Spinal cord (tissue), 10 donors: ENCODE results near the gene TGFBR3L. TPM values are rescaled to one million over a fixed set of nuclear protein-coding genes. Genes with fewer than 3 reads are reported as not detected.
"Not testable (repeated sequence)": the region's sequence is repeated elsewhere in the genome, so short reads cannot be mapped to it uniquely, and the experiment has no call there.

Experiments
- DNase-seq, 6 donors: peaks; one replicate each; pipeline versions ENCODE4 v3.0.0 to v3.0.0-alpha.2; 2013 to 2015; ENCODE audit warnings: low spot score in 6 of 6, low read depth in 4 of 6
- H3K27ac ChIP-seq: one replicate; pipeline ENCODE4 v1.5.1; 2013; ENCODE audit warnings: low read depth, low read length, control low read depth
- H3K27me3 ChIP-seq: one replicate; pipeline ENCODE4 v1.6.1; 2013; ENCODE audit warnings: low read length; ENCODE audit not compliant: control insufficient read depth, insufficient read depth
- H3K36me3 ChIP-seq: one replicate; pipeline ENCODE4 v1.6.1; 2013; ENCODE audit warnings: low read length; ENCODE audit not compliant: control insufficient read depth, insufficient read depth
- H3K4me1 ChIP-seq: one replicate; pipeline ENCODE4 v1.6.1; 2013; ENCODE audit warnings: low read length; ENCODE audit not compliant: control insufficient read depth, insufficient read depth
- H3K4me3 ChIP-seq: one replicate; pipeline ENCODE4 v1.5.1; 2013; ENCODE audit warnings: low read depth, low read length, control low read depth
- H3K9me3 ChIP-seq: one replicate; pipeline ENCODE4 v1.6.1; 2013; ENCODE audit warnings: low read length; ENCODE audit not compliant: control insufficient read depth, insufficient read depth
- WGBS: methylation state at CpG from one replicate; pipeline ENCODE4 v1.1.5; 2013; ENCODE audit warnings: missing lambda C conversion rate; ENCODE audit not compliant: insufficient coverage; 5-methylcytosine and 5-hydroxymethylcytosine counted together
- polyA plus RNA-seq, 2 donors: library from polyadenylated mRNA; unstranded; fragments of 120-200 nt; gene quantifications; one replicate each; pipeline ENCODE4 v1.2.1, GENCODE V29; 2013; ENCODE audit not compliant: insufficient read length in 2 of 2
- total RNA-seq, 2 donors: library from RNA; depleted of rRNA in 1 of 2; stranded (reverse); fragments of 120-200 nt in 1 of 2; fragments of >200 nt in 1 of 2; gene quantifications; one replicate each; pipeline versions ENCODE4 v1.2.3 to v1.2.4, GENCODE V29; 2013 to 2014
- donor health status: healthy.

The TGFBR3L gene
- total and polyA plus RNA-seq, 4 donors, result 0.59 to 6.1 (median 2.9) TPM

- H3K36me3 ChIP-seq, H3K4me1 ChIP-seq, H3K4me3 ChIP-seq, H3K9me3 ChIP-seq, DNase-seq, H3K27ac ChIP-seq, H3K27me3 ChIP-seq: not testable (repeated sequence)
- 87% methylated on average over 15 of the region's 18 CpGs for WGBS
Observed at GRCh38 chr19:7893362-7894101, 21.1 kb upstream of the TGFBR3L start.

GRCh38 chr19:7894612-7895309 lies 19.9 kb upstream of the TGFBR3L start:
- DNase-seq, result no peak
- H3K9me3 ChIP-seq, result no peaks in the 10 kb centered on the region
- 61% methylated on average over 18 of the region's 18 CpGs for WGBS
- peaks cover 4% of the 10 kb centered on the region for H3K27me3 ChIP-seq
- no peak overlapping the region for H3K27ac ChIP-seq
- no peaks in the 10 kb centered on the region for H3K4me1 ChIP-seq
- H3K4me3 ChIP-seq, result no peak overlapping the region
- H3K36me3 ChIP-seq, result no peaks in the 10 kb centered on the region

- H3K4me1 ChIP-seq, result no peaks in the 10 kb centered on the region
- H3K27ac ChIP-seq, result no peak overlapping the region
- 85% methylated on average over 12 of the region's 13 CpGs for WGBS
- peaks cover 4% of the 10 kb centered on the region for H3K27me3 ChIP-seq
- H3K36me3 ChIP-seq, result no peaks in the 10 kb centered on the region
- H3K9me3 ChIP-seq, result no peaks in the 10 kb centered on the region
- no peak overlapping the region for H3K4me3 ChIP-seq
- no peak for DNase-seq
Observed at GRCh38 chr19:7895565-7895964, 19.1 kb upstream of the TGFBR3L start.

- 87% methylated on average over 11 of the region's 11 CpGs for WGBS
Observed at GRCh38 chr19:7897292-7897691, 17.3 kb upstream of the TGFBR3L start.

GRCh38 chr19:7898967-7899366 lies 15.7 kb upstream of the TGFBR3L start:
- 96% methylated on average over 16 of the region's 16 CpGs for WGBS
- no peak for DNase-seq
- no peaks in the 10 kb centered on the region for H3K36me3 ChIP-seq
- H3K27me3 ChIP-seq, result peaks cover 4% of the 10 kb centered on the region
- no peak overlapping the region for H3K27ac ChIP-seq
- no peak overlapping the region for H3K4me3 ChIP-seq
- no peaks in the 10 kb centered on the region for H3K9me3 ChIP-seq
- H3K4me1 ChIP-seq, result peaks cover 10% of the 10 kb centered on the region

More at GRCh38 chr19:7897292-7897691, 17.3 kb upstream of the TGFBR3L start:
- Histone ChIP-seq H3K9me3 (no peaks in the 10 kb centered on the region), H3K4me1 (peaks cover under 1% of the 10 kb centered on the region), H3K4me3 (no peak overlapping the region), H3K36me3 (no peaks in the 10 kb centered on the region), H3K27ac (no peak overlapping the region), H3K27me3 (peaks cover 4% of the 10 kb centered on the region)
- no peak for DNase-seq

- no peak overlapping the region for H3K4me3 ChIP-seq
- DNase-seq, result no peak
- H3K27ac ChIP-seq, result no peak overlapping the region
- H3K4me1 ChIP-seq, result peaks cover 17% of the 10 kb centered on the region
- no peaks in the 10 kb centered on the region for H3K9me3 ChIP-seq
- no peaks in the 10 kb centered on the region for H3K36me3 ChIP-seq
- peaks cover 4% of the 10 kb centered on the region for H3K27me3 ChIP-seq
- WGBS, result 89% methylated on average over 34 of the region's 34 CpGs
Observed at GRCh38 chr19:7899751-7900378, 14.8 kb upstream of the TGFBR3L start.

GRCh38 chr19:7900401-7900870 lies 14.2 kb upstream of the TGFBR3L start:
- DNase-seq, result no peak

GRCh38 chr19:7900931-7901330 lies 13.7 kb upstream of the TGFBR3L start:
- no peaks in the 10 kb centered on the region for H3K9me3 ChIP-seq
- DNase-seq, result no peak
- H3K4me1 ChIP-seq, result peaks cover 27% of the 10 kb centered on the region

More at GRCh38 chr19:7900401-7900870, 14.2 kb upstream of the TGFBR3L start:
- H3K27ac ChIP-seq, result no peak overlapping the region
- no peak overlapping the region for H3K4me3 ChIP-seq
- H3K36me3 ChIP-seq, result peaks cover 4% of the 10 kb centered on the region
- WGBS, result 63% methylated on average over 19 of the region's 21 CpGs
- peaks cover 23% of the 10 kb centered on the region for H3K4me1 ChIP-seq
- H3K27me3 ChIP-seq, result peaks cover under 1% of the 10 kb centered on the region
- no peaks in the 10 kb centered on the region for H3K9me3 ChIP-seq

GRCh38 chr19:7901337-7901736 lies 13.3 kb upstream of the TGFBR3L start:
- H3K27me3 ChIP-seq, result no peaks in the 10 kb centered on the region
- DNase-seq, result no peak
- peaks cover 31% of the 10 kb centered on the region for H3K4me1 ChIP-seq
- H3K4me3 ChIP-seq, result no peak overlapping the region
- peaks cover 13% of the 10 kb centered on the region for H3K36me3 ChIP-seq
- 100% methylated on average over 3 of the region's 7 CpGs for WGBS
- no peaks in the 10 kb centered on the region for H3K9me3 ChIP-seq
- H3K27ac ChIP-seq, result no peak overlapping the region

More at GRCh38 chr19:7900931-7901330, 13.7 kb upstream of the TGFBR3L start:
- peaks cover 9% of the 10 kb centered on the region for H3K36me3 ChIP-seq
- no peaks in the 10 kb centered on the region for H3K27me3 ChIP-seq
- H3K4me3 ChIP-seq, result no peak overlapping the region
- 82% methylated on average over 2 of the region's 3 CpGs for WGBS
- H3K27ac ChIP-seq, result no peak overlapping the region
